ENCODE data around the gene OLFML2B. TPM values are rescaled to one million over a fixed set of nuclear protein-coding genes. Genes with fewer than 3 reads are reported as not detected.

Gene OLFML2B
- polyA plus RNA-seq, 1 of the 3 experiments (the other 2 are of a cell fraction) = 7.3 TPM

- Histone ChIP-seq H3K9ac (no peak within 1 kb of the TSS), H3K4me2 (peak within 1 kb of the TSS; percentile 90), H3K27ac (ENCODE audit: low read depth in 2 of 2, low read length in 1 of 2) (peak within 1 kb of the TSS in 1 of 2 experiments; percentile 22; a peak in 1 of 4 replicates), H4K20me1 (ENCODE audit: insufficient read depth) (no peaks in the 10 kb centered on the region), H3K4me3 (ENCODE audit: low read depth in 2 of 2, low read length in 1 of 2) (peak within 1 kb of the TSS; percentile 73 to 86), H3K9me2 (no peaks in the 10 kb centered on the region), H3F3A (replicated peaks; ENCODE audit: insufficient read depth) (peaks cover 10% of the 10 kb centered on the region), H3K4me1 (ENCODE audit: control insufficient read depth in 1 of 2, insufficient read depth in 2 of 2, low read depth in 1 of 2, low read length in 1 of 2) (peaks cover 0 to 15% of the 10 kb centered on the region in 2 experiments; a peak in 2 of 4 replicates), H3K27me3 (ENCODE audit: insufficient read depth) (peaks cover 32% of the 10 kb centered on the region), H2AFZ (ENCODE audit: low read depth) (peak within 1 kb of the TSS; percentile 96), H3K36me3 (replicated peaks in 1 of 2; ENCODE audit: control insufficient read depth in 1 of 2, insufficient read depth in 2 of 2, low read length in 1 of 2) (no peaks in the 10 kb centered on the region), H3K79me2 (ENCODE audit: insufficient read depth) (no peaks in the 10 kb centered on the region), H3K9me3 (no peaks in the 10 kb centered on the region)
- TF ChIP-seq MXI1 (IDR thresholded peaks at IDR 0.05; ENCODE audit: low read depth, low read length) (peak; percentile 63), REST (IDR thresholded peaks at IDR 0.05; ENCODE audit: low read depth, low read length) (no peak)
- POLR2A ChIA-PET = no interaction called here
- DNase-seq = peak; percentile 95
- CTCF ChIA-PET = interaction anchor here (0.8 to 1.8 kb wide), 7 partner anchors 14 to 277 kb away, joined by 3 to 11 read pairs (median 5); no protein-coding TSS in a partner anchor
- 17% methylated on average over 12 of the region's 95 CpGs for WGBS (ENCODE audit: low lambda C conversion rate)
These were observed 45.8 kb upstream of the OLFML2B start, which contains the start of gene NOS1AP for GRCh38 chr1:162069334-162070093. TSS of gene NOS1AP (plus strand) at chr1:162069691. CDS start at chr1:162070178, 487 bp downstream.

- H3K9me3 ChIP-seq = no peaks in the 10 kb centered on the region
- no peaks in the 10 kb centered on the region for H4K20me1 ChIP-seq (ENCODE audit: insufficient read depth)
- no peak overlapping the region for H2AFZ ChIP-seq (ENCODE audit: low read depth)
- no peak overlapping the region for H3K27ac ChIP-seq (ENCODE audit: low read depth in 2 of 2, low read length in 1 of 2)
- ChIA-PET POLR2A (no interaction called here), CTCF (interaction anchor here (0.9 kb wide), 1 partner anchor 161 kb away, joined by 3 read pairs; no protein-coding TSS in a partner anchor)
- peaks cover 1 to 21% of the 10 kb centered on the region in 2 experiments; a peak in 3 of 4 replicates for H3K4me1 ChIP-seq (ENCODE audit: control insufficient read depth in 1 of 2, insufficient read depth in 2 of 2, low read depth in 1 of 2, low read length in 1 of 2)
- H3K9ac ChIP-seq = no peak overlapping the region
- WGBS (ENCODE audit: low lambda C conversion rate) = 79% methylated on average over 4 of the region's 4 CpGs
- H3K4me3 ChIP-seq (ENCODE audit: low read depth in 2 of 2, low read length in 1 of 2) = no peak overlapping the region
- H3K36me3 ChIP-seq (replicated peaks in 1 of 2; ENCODE audit: control insufficient read depth in 1 of 2, insufficient read depth in 2 of 2, low read length in 1 of 2) = no peaks in the 10 kb centered on the region
- TF ChIP-seq RFX5 (IDR thresholded peaks at IDR 0.05; ENCODE audit: low read length) (no peak), PBX3 (IDR thresholded peaks at IDR 0.05) (no peak)
- H3K27me3 ChIP-seq (ENCODE audit: insufficient read depth) = peaks cover 32% of the 10 kb centered on the region
- peaks cover 10% of the 10 kb centered on the region for H3F3A ChIP-seq (replicated peaks; ENCODE audit: insufficient read depth)
- H3K4me2 ChIP-seq = no peak overlapping the region
- no peaks in the 10 kb centered on the region for H3K9me2 ChIP-seq
- DNase-seq = no peak
- H3K79me2 ChIP-seq (ENCODE audit: insufficient read depth) = no peaks in the 10 kb centered on the region
These were observed 44.6 kb upstream of the OLFML2B start for GRCh38 chr1:162068301-162068700.

Measured in SK-N-SH (cell line).